IPS-15b (cell line): ENCODE results near the gene DNAH12.
"Not testable (repeated sequence)": the region's sequence is repeated elsewhere in the genome, so short reads cannot be mapped to it uniquely, and the experiment has no call there.

Experiments
- H3K27me3 ChIP-seq: one replicate; pipeline ENCODE4 v1.6.1; 2013; ENCODE audit warnings: low read length; ENCODE audit not compliant: control insufficient read depth, insufficient read depth
- H3K36me3 ChIP-seq: one replicate; pipeline ENCODE4 v1.6.1; 2013; ENCODE audit warnings: low read length; ENCODE audit not compliant: control insufficient read depth, insufficient read depth
- H3K4me1 ChIP-seq: one replicate; pipeline ENCODE4 v1.6.1; 2013; ENCODE audit warnings: mild to moderate bottlenecking, low read length; ENCODE audit not compliant: control insufficient read depth, insufficient read depth
- H3K4me3 ChIP-seq: one replicate; pipeline ENCODE4 v1.5.1; 2013; ENCODE audit warnings: low read depth, low read length
- H3K9ac ChIP-seq: one replicate; pipeline ENCODE4 v1.6.1; 2013; ENCODE audit warnings: low read depth, mild to moderate bottlenecking, low read length
- H3K9me3 ChIP-seq: one replicate; pipeline ENCODE4 v1.6.1; 2013; ENCODE audit warnings: mild to moderate bottlenecking, low read length; ENCODE audit not compliant: control insufficient read depth, insufficient read depth

DNAH12 gene

GRCh38 chr3:57440144-57440543 lies 104.0 kb downstream of the DNAH12 start:
- H3K9me3 ChIP-seq, H3K36me3 ChIP-seq, H3K4me3 ChIP-seq, H3K4me1 ChIP-seq, H3K27me3 ChIP-seq, H3K9ac ChIP-seq: not testable (repeated sequence)

GRCh38 chr3:57438460-57438859 lies 105.7 kb downstream of the DNAH12 start:
- not testable (repeated sequence) for H3K9ac ChIP-seq, H3K27me3 ChIP-seq, H3K36me3 ChIP-seq, H3K9me3 ChIP-seq, H3K4me1 ChIP-seq, H3K4me3 ChIP-seq

GRCh38 chr3:57436195-57436761 lies 107.9 kb downstream of the DNAH12 start:
- Histone ChIP-seq H3K9ac (no peak overlapping the region), H3K4me1 (no peaks in the 10 kb centered on the region), H3K4me3 (no peak overlapping the region), H3K9me3 (no peaks in the 10 kb centered on the region), H3K36me3 (no peaks in the 10 kb centered on the region), H3K27me3 (no peaks in the 10 kb centered on the region)

- no peak overlapping the region for H3K9ac ChIP-seq
- no peak overlapping the region for H3K4me3 ChIP-seq
- H3K4me1 ChIP-seq, result no peaks in the 10 kb centered on the region
- H3K36me3 ChIP-seq, result no peaks in the 10 kb centered on the region
- H3K27me3 ChIP-seq, result no peaks in the 10 kb centered on the region
- no peaks in the 10 kb centered on the region for H3K9me3 ChIP-seq
Observed at GRCh38 chr3:57434041-57434440, 110.1 kb downstream of the DNAH12 start.

GRCh38 chr3:57423335-57423734 lies 120.8 kb downstream of the DNAH12 start:
- H3K4me3 ChIP-seq, result no peak overlapping the region
- H3K36me3 ChIP-seq, result no peaks in the 10 kb centered on the region
- no peak overlapping the region for H3K9ac ChIP-seq
- no peaks in the 10 kb centered on the region for H3K9me3 ChIP-seq
- no peaks in the 10 kb centered on the region for H3K4me1 ChIP-seq
- no peaks in the 10 kb centered on the region for H3K27me3 ChIP-seq

GRCh38 chr3:57421336-57421735 lies 122.8 kb downstream of the DNAH12 start:
- Histone ChIP-seq H3K36me3 (no peaks in the 10 kb centered on the region), H3K27me3 (no peaks in the 10 kb centered on the region), H3K4me3 (no peak overlapping the region), H3K9me3 (no peaks in the 10 kb centered on the region), H3K4me1 (no peaks in the 10 kb centered on the region), H3K9ac (no peak overlapping the region)

GRCh38 chr3:57420001-57420400 lies 124.1 kb downstream of the DNAH12 start:
- Histone ChIP-seq H3K9me3 (no peaks in the 10 kb centered on the region), H3K4me3 (no peak overlapping the region), H3K9ac (no peak overlapping the region), H3K27me3 (no peaks in the 10 kb centered on the region), H3K4me1 (no peaks in the 10 kb centered on the region), H3K36me3 (no peaks in the 10 kb centered on the region)

GRCh38 chr3:57411715-57412114 lies 132.4 kb downstream of the DNAH12 start:
- Histone ChIP-seq H3K27me3 (no peaks in the 10 kb centered on the region), H3K9ac (no peak overlapping the region), H3K4me1 (no peaks in the 10 kb centered on the region), H3K9me3 (no peaks in the 10 kb centered on the region), H3K36me3 (no peaks in the 10 kb centered on the region), H3K4me3 (no peak overlapping the region)

GRCh38 chr3:57409471-57409870 lies 134.7 kb downstream of the DNAH12 start:
- Histone ChIP-seq H3K9me3 (no peaks in the 10 kb centered on the region), H3K27me3 (no peaks in the 10 kb centered on the region), H3K4me1 (no peaks in the 10 kb centered on the region), H3K9ac (no peak overlapping the region), H3K4me3 (no peak overlapping the region), H3K36me3 (no peaks in the 10 kb centered on the region)

GRCh38 chr3:57402675-57403074 lies 141.5 kb downstream of the DNAH12 start:
- H3K9ac ChIP-seq, result no peak overlapping the region
- H3K36me3 ChIP-seq, result no peaks in the 10 kb centered on the region
- H3K27me3 ChIP-seq, result no peaks in the 10 kb centered on the region

GRCh38 chr3:57397175-57398026 lies 146.7 kb downstream of the DNAH12 start:
- Histone ChIP-seq H3K4me3 (no peak overlapping the region), H3K36me3 (no peaks in the 10 kb centered on the region), H3K4me1 (no peaks in the 10 kb centered on the region), H3K9me3 (no peaks in the 10 kb centered on the region), H3K9ac (no peak overlapping the region), H3K27me3 (no peaks in the 10 kb centered on the region)

More at GRCh38 chr3:57402675-57403074, 141.5 kb downstream of the DNAH12 start:
- Histone ChIP-seq H3K4me1 (no peaks in the 10 kb centered on the region), H3K4me3 (no peak overlapping the region), H3K9me3 (no peaks in the 10 kb centered on the region)

- Histone ChIP-seq H3K4me3 (no peak overlapping the region), H3K9me3 (no peaks in the 10 kb centered on the region), H3K36me3 (no peaks in the 10 kb centered on the region)
Observed at GRCh38 chr3:57393977-57394376, 150.2 kb downstream of the DNAH12 start.

More at GRCh38 chr3:57393977-57394376, 150.2 kb downstream of the DNAH12 start:
- H3K4me1 ChIP-seq, result no peaks in the 10 kb centered on the region
- no peaks in the 10 kb centered on the region for H3K27me3 ChIP-seq
- no peak overlapping the region for H3K9ac ChIP-seq
